Immature natural killer cell (primary cell): ENCODE measurements around the gene RDX. TPM values are rescaled to one million over a fixed set of nuclear protein-coding genes. Genes with fewer than 3 reads are reported as not detected.

Experiments used
- DNase-seq, 3 donors: peaks; one replicate each; pipeline ENCODE4 v3.0.0; 2022; ENCODE audit warnings: mixed read lengths in 1 of 3
- H3K27ac Mint-ChIP-seq, 6 donors: one replicate each; pipeline ENCODE4 v1.8.0; 2020; ENCODE audit warnings: mixed read lengths in 6 of 6, mild to moderate bottlenecking in 5 of 6, inconsistent platforms in 4 of 6, moderate library complexity in 3 of 6
- H3K27me3 Mint-ChIP-seq, 3 donors: one replicate each; pipeline ENCODE4 v1.8.0; 2020 to 2021; ENCODE audit warnings: low read depth in 3 of 3, mild to moderate bottlenecking in 3 of 3, mixed read lengths in 3 of 3, moderate library complexity in 3 of 3, inconsistent platforms in 1 of 3
- H3K36me3 Mint-ChIP-seq, 3 donors: one replicate each; pipeline ENCODE4 v1.8.0; 2020; ENCODE audit warnings: mixed read lengths in 3 of 3, inconsistent platforms in 2 of 3, mild to moderate bottlenecking in 2 of 3
- H3K4me1 Mint-ChIP-seq, 2 donors: one replicate each; pipeline ENCODE4 v1.8.0; 2020; ENCODE audit warnings: inconsistent platforms in 2 of 2, mild to moderate bottlenecking in 2 of 2, mixed read lengths in 2 of 2, moderate library complexity in 1 of 2
- H3K4me3 Mint-ChIP-seq, 5 donors: one replicate each; pipeline ENCODE4 v1.8.0; 2020; ENCODE audit warnings: mild to moderate bottlenecking in 5 of 5, mixed read lengths in 5 of 5, inconsistent platforms in 3 of 5, moderate library complexity in 3 of 5
- H3K9me3 Mint-ChIP-seq, 6 donors: one replicate each; pipeline ENCODE4 v1.8.0; 2020; ENCODE audit warnings: mild to moderate bottlenecking in 6 of 6, mixed read lengths in 6 of 6, inconsistent platforms in 4 of 6, moderate library complexity in 3 of 6
- polyA plus RNA-seq, 3 donors: library from polyadenylated mRNA; unstranded; fragments of 300-500 nt; fragmentation: Illumina TruSeq; gene quantifications; one replicate each; pipeline ENCODE4 v1.2.3, GENCODE V29; 2021

The RDX gene
- polyA plus RNA-seq, 3 donors from 2014 or later = 13.0 to 28.5 (median 21.9) TPM

DNA sequence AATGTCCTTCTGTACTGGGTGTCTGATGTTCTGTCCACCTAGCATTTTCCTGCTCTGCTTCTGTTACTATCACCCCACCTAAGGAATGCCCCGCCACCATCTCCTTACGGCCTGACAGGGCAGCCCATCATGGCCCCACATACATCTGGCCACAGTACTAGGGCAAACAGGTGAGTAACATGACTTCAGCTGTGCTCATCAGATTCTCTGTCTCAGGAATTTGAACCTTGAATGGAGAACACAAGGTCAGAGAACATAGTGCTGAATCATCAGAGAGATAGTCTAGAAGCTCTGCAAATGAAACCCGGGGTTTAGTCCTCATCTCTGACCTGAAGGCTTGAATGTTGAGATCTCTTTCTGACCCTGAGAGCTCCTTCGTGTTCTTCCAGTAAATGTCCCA, 170.8 kb downstream of the RDX start:
- H3K36me3 Mint-ChIP-seq = no peaks in the 10 kb centered on the region

More for the DNA sequence above, 170.8 kb downstream of the RDX start:
- no peak for DNase-seq
- Mint-ChIP-seq H3K9me3 (no peaks in the 10 kb centered on the region), H3K4me1 (no peaks in the 10 kb centered on the region), H3K27ac (no peak overlapping the region), H3K27me3 (peaks cover 0 to 1% (median 0%) of the 10 kb centered on the region in 3 donors), H3K4me3 (no peak overlapping the region)

Other genes with a start within 250 kb of the RDX start
- not detected for gene ZC3H12C, start 203.2 kb downstream of the RDX start, polyA plus RNA-seq
- 10 to 100 TPM; 15.2 to 18.1 (median 16.6) TPM for gene FDX1, start 133.3 kb upstream of the RDX start, polyA plus RNA-seq